ENCODE results near the gene C15orf61.

C15orf61 gene

GRCh38 chr15:67548862-67549651, 28.1 kb downstream of the C15orf61 start:
- Mint-ChIP-seq H3K4me3 (no peak overlapping the region), H3K4me1 (ENCODE audit: low read depth) (peaks cover 30% of the 10 kb centered on the region), H3K9me3 (no peaks in the 10 kb centered on the region), H3K27me3 (no peaks in the 10 kb centered on the region), H3K36me3 (ENCODE audit: low read depth) (peaks cover 49% of the 10 kb centered on the region), H3K27ac (peak overlapping the region; percentile 66)
- intact Hi-C loops (cut with micrococcal nuclease), result no loop called here

- Mint-ChIP-seq H3K27me3 (no peaks in the 10 kb centered on the region), H3K4me1 (ENCODE audit: low read depth) (peaks cover 23% of the 10 kb centered on the region), H3K36me3 (ENCODE audit: low read depth) (peaks cover 47% of the 10 kb centered on the region), H3K4me3 (no peak overlapping the region), H3K27ac (no peak overlapping the region), H3K9me3 (no peaks in the 10 kb centered on the region)
- intact Hi-C loops (cut with micrococcal nuclease), result no loop called here
These were observed 28.8 kb downstream of the C15orf61 start for GRCh38 chr15:67549736-67550135.

- intact Hi-C loops (cut with micrococcal nuclease), result no loop called here
- Mint-ChIP-seq H3K27me3 (no peaks in the 10 kb centered on the region), H3K27ac (no peak overlapping the region), H3K4me3 (no peak overlapping the region), H3K9me3 (no peaks in the 10 kb centered on the region), H3K36me3 (ENCODE audit: low read depth) (peaks cover 48% of the 10 kb centered on the region), H3K4me1 (ENCODE audit: low read depth) (peaks cover 18% of the 10 kb centered on the region)
These were observed 29.6 kb downstream of the C15orf61 start for GRCh38 chr15:67550522-67550921.

DNA sequence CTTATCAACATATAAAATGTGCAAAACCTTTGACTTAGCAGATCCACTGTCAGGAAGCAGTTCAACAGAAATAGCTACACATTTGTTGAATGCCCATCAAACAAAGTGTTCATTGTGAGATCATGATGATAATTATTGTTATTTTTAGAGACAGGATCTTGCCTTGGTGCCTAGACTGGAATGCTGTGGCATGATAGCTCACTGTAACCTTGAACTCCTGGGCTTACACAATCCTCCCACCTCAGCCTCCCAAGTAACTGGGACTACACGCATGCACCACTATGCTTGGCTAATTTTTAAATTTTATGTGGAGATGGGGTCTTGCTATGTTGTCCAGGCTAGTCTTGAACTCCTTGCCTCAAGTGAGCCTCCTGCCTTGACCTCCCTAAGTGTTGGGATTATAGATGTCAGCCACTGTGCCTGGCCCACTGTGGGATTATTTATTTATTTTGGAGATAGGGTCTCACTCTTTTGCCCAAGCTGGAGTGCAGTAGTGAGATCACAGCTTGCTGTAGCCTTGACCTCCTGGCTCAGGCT, 30.3 kb downstream of the C15orf61 start:
- intact Hi-C loops (cut with micrococcal nuclease), result no loop called here
- Mint-ChIP-seq H3K4me1 (ENCODE audit: low read depth) (peaks cover 18% of the 10 kb centered on the region), H3K27me3 (no peaks in the 10 kb centered on the region), H3K36me3 (ENCODE audit: low read depth) (peaks cover 46% of the 10 kb centered on the region), H3K27ac (no peak overlapping the region), H3K9me3 (no peaks in the 10 kb centered on the region), H3K4me3 (no peak overlapping the region)

DNA sequence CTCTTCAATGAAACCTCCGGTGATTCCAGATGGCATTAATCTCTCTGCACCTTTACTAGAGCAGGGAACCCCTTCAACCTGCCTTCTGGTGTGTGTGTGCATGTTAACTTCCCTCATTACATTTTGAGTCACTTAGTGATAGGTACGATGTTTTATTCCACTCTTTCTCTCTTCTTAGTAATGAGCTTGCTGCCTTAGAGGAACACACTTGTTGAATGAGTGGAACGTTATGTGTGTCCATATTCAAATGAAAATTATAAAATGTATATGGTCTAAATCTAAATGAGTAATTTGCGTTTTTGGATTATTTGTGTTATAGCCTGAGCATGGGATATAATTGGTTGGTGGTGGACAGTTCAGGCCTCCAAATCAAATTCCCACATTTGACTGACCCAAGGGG, 33.6 kb downstream of the C15orf61 start:
- H3K27ac Mint-ChIP-seq, result no peak overlapping the region
- intact Hi-C loops (cut with micrococcal nuclease), result no loop called here
- H3K4me1 Mint-ChIP-seq (ENCODE audit: low read depth), result peaks cover 6% of the 10 kb centered on the region
- H3K27me3 Mint-ChIP-seq, result no peaks in the 10 kb centered on the region
- H3K4me3 Mint-ChIP-seq, result no peak overlapping the region
- no peaks in the 10 kb centered on the region for H3K9me3 Mint-ChIP-seq
- H3K36me3 Mint-ChIP-seq (ENCODE audit: low read depth), result peaks cover 57% of the 10 kb centered on the region

GRCh38 chr15:67556976-67557570, 36.1 kb downstream of the C15orf61 start:
- Mint-ChIP-seq H3K27me3 (no peaks in the 10 kb centered on the region), H3K4me1 (ENCODE audit: low read depth) (no peaks in the 10 kb centered on the region), H3K36me3 (ENCODE audit: low read depth) (peaks cover 53% of the 10 kb centered on the region), H3K9me3 (no peaks in the 10 kb centered on the region), H3K27ac (no peak overlapping the region), H3K4me3 (no peak overlapping the region)
- intact Hi-C loops (cut with micrococcal nuclease), result no loop called here

DNA sequence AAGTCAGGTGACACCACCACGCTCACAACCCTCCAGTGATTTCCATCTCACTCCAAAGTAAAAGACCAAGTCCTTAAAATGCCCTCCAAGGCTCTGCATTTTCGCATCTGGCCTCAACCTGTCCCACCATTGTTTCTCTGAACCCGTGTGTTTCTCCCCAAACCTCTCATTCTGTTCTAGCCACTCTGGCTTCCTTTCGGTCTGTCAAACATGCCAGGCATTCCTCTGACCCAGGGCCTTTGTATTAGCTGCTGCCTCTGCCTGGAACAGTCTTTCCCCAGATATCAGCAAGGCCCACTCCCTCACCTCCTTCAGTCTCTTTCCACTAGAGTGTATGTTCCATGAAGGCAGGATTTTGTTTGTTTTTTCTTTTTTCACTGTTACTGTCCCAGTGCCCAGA, 37.6 kb downstream of the C15orf61 start:
- intact Hi-C loops (cut with micrococcal nuclease), result no loop called here
- peaks cover 63% of the 10 kb centered on the region for H3K36me3 Mint-ChIP-seq (ENCODE audit: low read depth)
- H3K27ac Mint-ChIP-seq, result no peak overlapping the region
- H3K9me3 Mint-ChIP-seq, result no peaks in the 10 kb centered on the region
- no peaks in the 10 kb centered on the region for H3K4me1 Mint-ChIP-seq (ENCODE audit: low read depth)
- H3K4me3 Mint-ChIP-seq, result no peak overlapping the region
- H3K27me3 Mint-ChIP-seq, result no peaks in the 10 kb centered on the region

DNA sequence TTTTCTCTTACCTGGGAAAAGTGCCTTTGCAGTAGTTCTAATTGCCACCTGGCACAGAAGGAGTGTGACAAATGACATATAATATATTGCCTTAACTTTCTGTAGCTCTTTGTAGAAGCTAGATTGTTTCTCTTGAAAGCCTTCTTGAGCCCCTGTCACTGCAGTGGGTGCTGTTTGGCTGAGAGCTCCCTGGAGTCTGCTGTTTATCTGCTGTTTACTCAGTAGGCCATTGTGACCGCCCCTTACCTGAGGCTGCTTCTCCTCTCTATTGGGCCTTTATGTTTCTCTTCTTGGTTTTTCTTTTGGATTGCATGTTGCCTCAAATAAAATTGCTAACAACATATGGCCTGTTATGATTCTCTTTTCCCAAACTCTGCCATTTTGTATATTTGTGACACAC, 38.2 kb downstream of the C15orf61 start:
- intact Hi-C loops (cut with micrococcal nuclease), result no loop called here
- no peaks in the 10 kb centered on the region for H3K9me3 Mint-ChIP-seq

GRCh38 chr15:67559576-67559975, 38.6 kb downstream of the C15orf61 start:
- Mint-ChIP-seq H3K36me3 (ENCODE audit: low read depth) (peaks cover 61% of the 10 kb centered on the region), H3K27ac (no peak overlapping the region)
- intact Hi-C loops (cut with micrococcal nuclease), result no loop called here

More for the DNA sequence above, 38.2 kb downstream of the C15orf61 start:
- H3K36me3 Mint-ChIP-seq (ENCODE audit: low read depth), result peaks cover 63% of the 10 kb centered on the region
- H3K27me3 Mint-ChIP-seq, result no peaks in the 10 kb centered on the region
- peaks cover 1% of the 10 kb centered on the region for H3K4me1 Mint-ChIP-seq (ENCODE audit: low read depth)
- H3K4me3 Mint-ChIP-seq, result no peak overlapping the region
- no peak overlapping the region for H3K27ac Mint-ChIP-seq

GRCh38 chr15:67560320-67560719, 39.4 kb downstream of the C15orf61 start:
- peaks cover 60% of the 10 kb centered on the region for H3K36me3 Mint-ChIP-seq (ENCODE audit: low read depth)
- H3K27me3 Mint-ChIP-seq, result no peaks in the 10 kb centered on the region
- no peaks in the 10 kb centered on the region for H3K9me3 Mint-ChIP-seq
- intact Hi-C loops (cut with micrococcal nuclease), result no loop called here
- no peak overlapping the region for H3K27ac Mint-ChIP-seq
- H3K4me3 Mint-ChIP-seq, result no peak overlapping the region
- peaks cover 10% of the 10 kb centered on the region for H3K4me1 Mint-ChIP-seq (ENCODE audit: low read depth)

More at GRCh38 chr15:67559576-67559975, 38.6 kb downstream of the C15orf61 start:
- H3K27me3 Mint-ChIP-seq, result no peaks in the 10 kb centered on the region
- peaks cover 4% of the 10 kb centered on the region for H3K4me1 Mint-ChIP-seq (ENCODE audit: low read depth)
- H3K9me3 Mint-ChIP-seq, result no peaks in the 10 kb centered on the region
- H3K4me3 Mint-ChIP-seq, result no peak overlapping the region

- peaks cover 52% of the 10 kb centered on the region for H3K36me3 Mint-ChIP-seq (ENCODE audit: low read depth)
- no peak overlapping the region for H3K27ac Mint-ChIP-seq
- H3K4me3 Mint-ChIP-seq, result no peak overlapping the region
- intact Hi-C loops (cut with micrococcal nuclease), result no loop called here
- H3K27me3 Mint-ChIP-seq, result no peaks in the 10 kb centered on the region
- no peaks in the 10 kb centered on the region for H3K9me3 Mint-ChIP-seq
- peaks cover 10% of the 10 kb centered on the region for H3K4me1 Mint-ChIP-seq (ENCODE audit: low read depth)
These were observed 42.2 kb downstream of the C15orf61 start for GRCh38 chr15:67563092-67563491.

DNA sequence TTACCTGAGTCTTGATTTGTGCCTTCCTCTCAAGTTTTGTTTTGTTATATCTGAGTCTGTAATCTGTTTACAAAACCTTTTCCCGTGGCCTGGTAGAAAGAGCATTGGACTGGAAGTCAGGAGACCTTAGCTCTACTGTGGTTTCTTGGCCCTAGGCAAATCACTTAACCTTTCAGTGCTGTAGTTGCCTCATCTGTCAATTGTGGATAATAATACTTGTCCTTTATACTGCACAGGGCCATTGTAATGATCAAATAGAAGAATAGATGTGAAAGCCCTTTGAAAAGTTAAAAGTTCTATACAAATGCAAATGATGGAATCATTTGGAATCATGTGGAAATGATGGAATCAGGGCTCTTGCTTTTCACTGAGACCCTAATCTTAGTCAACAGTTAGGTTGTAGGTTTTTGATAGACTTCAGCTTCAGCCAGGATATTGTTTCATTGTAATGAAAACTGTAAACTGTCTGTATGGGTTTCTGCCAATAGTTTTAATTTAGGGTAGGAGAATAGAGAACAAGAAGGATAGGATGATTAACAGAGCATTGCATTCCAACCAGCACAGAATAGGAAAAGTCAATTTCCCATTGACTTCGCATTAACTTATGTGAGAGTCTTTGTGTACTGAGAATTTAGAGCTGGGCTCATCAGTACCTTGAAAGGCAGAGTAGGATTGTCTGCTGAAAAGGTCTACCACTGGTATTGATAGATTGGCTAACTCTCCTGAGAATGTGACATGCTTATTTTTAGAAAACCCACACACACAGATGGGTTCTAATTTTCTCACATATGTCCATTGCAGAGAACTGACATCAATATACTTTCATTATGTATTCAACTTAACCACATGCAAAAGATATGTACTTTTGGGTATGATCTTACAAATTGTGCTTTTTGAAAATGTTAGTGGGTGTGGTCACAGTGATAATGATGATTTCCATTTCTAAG, 43.4 kb downstream of the C15orf61 start:
- intact Hi-C loops (cut with micrococcal nuclease), result no loop called here
- peaks cover 10% of the 10 kb centered on the region for H3K4me1 Mint-ChIP-seq (ENCODE audit: low read depth)
- H3K27me3 Mint-ChIP-seq, result no peaks in the 10 kb centered on the region
- peaks cover 52% of the 10 kb centered on the region for H3K36me3 Mint-ChIP-seq (ENCODE audit: low read depth)
- H3K4me3 Mint-ChIP-seq, result no peak overlapping the region
- no peak overlapping the region for H3K27ac Mint-ChIP-seq
- H3K9me3 Mint-ChIP-seq, result no peaks in the 10 kb centered on the region

GRCh38 chr15:67564968-67565345, 44.0 kb downstream of the C15orf61 start:
- Mint-ChIP-seq H3K4me3 (no peak overlapping the region), H3K9me3 (no peaks in the 10 kb centered on the region), H3K4me1 (ENCODE audit: low read depth) (peaks cover 10% of the 10 kb centered on the region), H3K36me3 (ENCODE audit: low read depth) (peaks cover 50% of the 10 kb centered on the region), H3K27me3 (no peaks in the 10 kb centered on the region), H3K27ac (no peak overlapping the region)
- intact Hi-C loops (cut with micrococcal nuclease), result no loop called here

GRCh38 chr15:67569668-67570067, 48.7 kb downstream of the C15orf61 start:
- H3K36me3 Mint-ChIP-seq (ENCODE audit: low read depth), result peaks cover 68% of the 10 kb centered on the region
- no peak overlapping the region for H3K27ac Mint-ChIP-seq
- intact Hi-C loops (cut with micrococcal nuclease), result no loop called here
- H3K4me1 Mint-ChIP-seq (ENCODE audit: low read depth), result peaks cover 7% of the 10 kb centered on the region
- peaks cover 8% of the 10 kb centered on the region for H3K9me3 Mint-ChIP-seq
- H3K4me3 Mint-ChIP-seq, result no peak overlapping the region
- H3K27me3 Mint-ChIP-seq, result no peaks in the 10 kb centered on the region
